Amniotic epithelial cell (primary cell): ENCODE results near the gene HTR4.

Source experiments
- DNase-seq: peaks from one replicate; pipeline ENCODE4 v3.0.0-alpha.2; 2010; ENCODE audit warnings: low read depth

HTR4 gene

GRCh38 chr5:148607406-148607805, 46.9 kb downstream of the HTR4 start:
- DNase-seq: no peak

- no peak for DNase-seq
These were observed 48.0 kb downstream of the HTR4 start for GRCh38 chr5:148606296-148606695.

GRCh38 chr5:148599187-148599586, 55.1 kb downstream of the HTR4 start:
- no peak for DNase-seq

GRCh38 chr5:148595697-148596096, 58.6 kb downstream of the HTR4 start:
- DNase-seq: no peak

- DNase-seq: no peak
These were observed 67.5 kb downstream of the HTR4 start for GRCh38 chr5:148586796-148587195.

GRCh38 chr5:148585988-148586387, 68.3 kb downstream of the HTR4 start:
- no peak for DNase-seq

GRCh38 chr5:148584103-148584502, 70.2 kb downstream of the HTR4 start:
- DNase-seq: no peak

GRCh38 chr5:148583421-148583965, 70.8 kb downstream of the HTR4 start:
- DNase-seq: no peak

- no peak for DNase-seq
These were observed 80.2 kb downstream of the HTR4 start for GRCh38 chr5:148574167-148574566.

- no peak for DNase-seq
These were observed 81.0 kb downstream of the HTR4 start for GRCh38 chr5:148573374-148573773.

GRCh38 chr5:148569948-148570347, 84.4 kb downstream of the HTR4 start:
- no peak for DNase-seq

GRCh38 chr5:148565148-148565547, 89.2 kb downstream of the HTR4 start:
- DNase-seq: no peak

GRCh38 chr5:148563021-148563420, 91.3 kb downstream of the HTR4 start:
- no peak for DNase-seq

- DNase-seq: no peak
These were observed 92.5 kb downstream of the HTR4 start for GRCh38 chr5:148561801-148562311.

GRCh38 chr5:148559461-148559860, 94.9 kb downstream of the HTR4 start:
- no peak for DNase-seq

- DNase-seq: no peak
These were observed 95.4 kb downstream of the HTR4 start for GRCh38 chr5:148558892-148559291.

GRCh38 chr5:148556835-148557234, 97.5 kb downstream of the HTR4 start:
- no peak for DNase-seq

GRCh38 chr5:148554621-148555020, 99.7 kb downstream of the HTR4 start:
- DNase-seq: no peak

- DNase-seq: no peak
These were observed 110.6 kb downstream of the HTR4 start for GRCh38 chr5:148543727-148544126.

GRCh38 chr5:148542812-148543211, 111.5 kb downstream of the HTR4 start:
- DNase-seq: no peak

- DNase-seq: no peak
These were observed 113.1 kb downstream of the HTR4 start for GRCh38 chr5:148541054-148541835.

GRCh38 chr5:148540647-148541046, 113.7 kb downstream of the HTR4 start:
- DNase-seq: no peak

- no peak for DNase-seq
These were observed 114.5 kb downstream of the HTR4 start for GRCh38 chr5:148539851-148540250.

GRCh38 chr5:148535190-148535589, 119.1 kb downstream of the HTR4 start:
- DNase-seq: no peak
